ENCODE measurements around the gene XCL1. TPM values are rescaled to one million over a fixed set of nuclear protein-coding genes. Genes with fewer than 3 reads are reported as not detected.
"Not testable (repeated sequence)": the region's sequence is repeated elsewhere in the genome, so short reads cannot be mapped to it uniquely, and the experiment has no call there.

XCL1 gene
- total RNA-seq, 1 donor from 2014 or later, result not detected

GRCh38 chr1:168572633-168573032 lies 3.8 kb upstream of the XCL1 start:
- H3K9me3 ChIP-seq, result no peaks in the 10 kb centered on the region
- no peak overlapping the region for H3K4me3 ChIP-seq
- H3K27me3 ChIP-seq, result no peaks in the 10 kb centered on the region
- no peaks in the 10 kb centered on the region for H3K36me3 ChIP-seq
- TF ChIP-seq POLR2A (IDR thresholded peaks at IDR 0.05) (no peak), POLR2AphosphoS5 (IDR thresholded peaks at IDR 0.05; ENCODE audit: insufficient read depth in 1 of 2, low read depth in 1 of 2) (no peak), CTCF (IDR thresholded peaks at IDR 0.05) (no peak)
- no peak overlapping the region for H3K27ac ChIP-seq
- H3K4me1 ChIP-seq, result no peaks in the 10 kb centered on the region
- intact Hi-C loops (cut with DNase I), result no loop called here
- no peak for DNase-seq (ENCODE audit: extremely low spot score in 2 of 2)

GRCh38 chr1:168574234-168574633 lies 2.2 kb upstream of the XCL1 start:
- H3K27me3 ChIP-seq; H3K4me3 ChIP-seq; intact Hi-C loops (cut with DNase I); H3K36me3 ChIP-seq; DNase-seq (ENCODE audit: extremely low spot score in 2 of 2); H3K4me1 ChIP-seq; H3K9me3 ChIP-seq; H3K27ac ChIP-seq: not testable (repeated sequence)
- peak in 2 of 3 experiments; percentile 15 to 41 for TF ChIP-seq CTCF (IDR thresholded peaks at IDR 0.05)

GRCh38 chr1:168578531-168579185 lies 2.3 kb downstream of the XCL1 start:
- DNase-seq (ENCODE audit: extremely low spot score in 2 of 2); H3K4me3 ChIP-seq; intact Hi-C loops (cut with DNase I); H3K27ac ChIP-seq; H3K4me1 ChIP-seq; H3K9me3 ChIP-seq; H3K36me3 ChIP-seq; H3K27me3 ChIP-seq: not testable (repeated sequence)

- H3K27ac ChIP-seq; intact Hi-C loops (cut with DNase I); H3K36me3 ChIP-seq: not testable (repeated sequence)
These were observed 3.9 kb downstream of the XCL1 start for GRCh38 chr1:168580290-168580689.

GRCh38 chr1:168580991-168581390 lies 4.6 kb downstream of the XCL1 start:
- H3K27ac ChIP-seq; H3K4me1 ChIP-seq; DNase-seq (ENCODE audit: extremely low spot score in 2 of 2); H3K36me3 ChIP-seq; intact Hi-C loops (cut with DNase I); H3K27me3 ChIP-seq; H3K9me3 ChIP-seq; H3K4me3 ChIP-seq: not testable (repeated sequence)

More at GRCh38 chr1:168580290-168580689, 3.9 kb downstream of the XCL1 start:
- H3K9me3 ChIP-seq; H3K4me3 ChIP-seq; DNase-seq (ENCODE audit: extremely low spot score in 2 of 2); H3K4me1 ChIP-seq; H3K27me3 ChIP-seq: not testable (repeated sequence)

- Histone ChIP-seq H3K36me3 (no peaks in the 10 kb centered on the region), H3K27ac (no peak overlapping the region), H3K9me3 (no peaks in the 10 kb centered on the region), H3K4me1 (no peaks in the 10 kb centered on the region), H3K27me3 (no peaks in the 10 kb centered on the region), H3K4me3 (no peak overlapping the region)
- no peak for DNase-seq (ENCODE audit: extremely low spot score in 2 of 2)
- TF ChIP-seq POLR2AphosphoS5 (IDR thresholded peaks at IDR 0.05; ENCODE audit: insufficient read depth in 1 of 2, low read depth in 1 of 2), result no peak
- TF ChIP-seq POLR2A (IDR thresholded peaks at IDR 0.05), result no peak
- TF ChIP-seq CTCF (IDR thresholded peaks at IDR 0.05), result no peak
- intact Hi-C loops (cut with DNase I), result no loop called here
These were observed 5.6 kb downstream of the XCL1 start for GRCh38 chr1:168581817-168582572.

Measured in vagina (tissue), 2 donors.